Measurements from ENCODE around the gene GRIK3. TPM values are rescaled to one million over a fixed set of nuclear protein-coding genes. Genes with fewer than 3 reads are reported as not detected.

GRIK3 gene
- total RNA-seq, 1 donor from 2014 or later, result 2.3 TPM

GRCh38 chr1:36990928-36991327, 43.4 kb downstream of the GRIK3 start:
- Mint-ChIP-seq H3K36me3 (no peaks in the 10 kb centered on the region), H3K27me3 (peaks cover 36% of the 10 kb centered on the region), H3K27ac (no peak overlapping the region), H3K9me3 (no peaks in the 10 kb centered on the region), H3K4me3 (no peak overlapping the region), H3K4me1 (ENCODE audit: unreplicated experiment) (peaks cover 9% of the 10 kb centered on the region)
- no peak for DNase-seq (ENCODE audit: extremely low spot score, unreplicated experiment)
- no peak for TF ChIP-seq CTCF (conservative IDR thresholded peaks at IDR 0.05)

- Mint-ChIP-seq H3K4me1 (ENCODE audit: unreplicated experiment) (peaks cover 9% of the 10 kb centered on the region), H3K36me3 (no peaks in the 10 kb centered on the region), H3K27me3 (peaks cover 32% of the 10 kb centered on the region), H3K4me3 (no peak overlapping the region), H3K27ac (peak overlapping the region; percentile 32), H3K9me3 (no peaks in the 10 kb centered on the region)
- DNase-seq (ENCODE audit: extremely low spot score, unreplicated experiment), result no peak
- no peak for TF ChIP-seq CTCF (conservative IDR thresholded peaks at IDR 0.05)
Observed at GRCh38 chr1:36989241-36989640, 45.1 kb downstream of the GRIK3 start.

GRCh38 chr1:36988741-36989193, 45.5 kb downstream of the GRIK3 start:
- no peak for DNase-seq (ENCODE audit: extremely low spot score, unreplicated experiment)
- no peak overlapping the region for H3K4me3 Mint-ChIP-seq
- no peaks in the 10 kb centered on the region for H3K36me3 Mint-ChIP-seq
- TF ChIP-seq CTCF (conservative IDR thresholded peaks at IDR 0.05), result no peak
- H3K27ac Mint-ChIP-seq, result peak overlapping the region; percentile 32
- peaks cover 36% of the 10 kb centered on the region for H3K27me3 Mint-ChIP-seq
- H3K9me3 Mint-ChIP-seq, result no peaks in the 10 kb centered on the region
- H3K4me1 Mint-ChIP-seq (ENCODE audit: unreplicated experiment), result peaks cover 9% of the 10 kb centered on the region

GRCh38 chr1:36988321-36988720, 46.0 kb downstream of the GRIK3 start:
- TF ChIP-seq CTCF (conservative IDR thresholded peaks at IDR 0.05), result no peak
- Mint-ChIP-seq H3K4me1 (ENCODE audit: unreplicated experiment) (peaks cover 9% of the 10 kb centered on the region), H3K4me3 (no peak overlapping the region), H3K36me3 (no peaks in the 10 kb centered on the region), H3K27ac (no peak overlapping the region), H3K9me3 (no peaks in the 10 kb centered on the region), H3K27me3 (peaks cover 38% of the 10 kb centered on the region)
- no peak for DNase-seq (ENCODE audit: extremely low spot score, unreplicated experiment)

GRCh38 chr1:36987276-36987675, 47.0 kb downstream of the GRIK3 start:
- no peak for TF ChIP-seq CTCF (conservative IDR thresholded peaks at IDR 0.05)
- Mint-ChIP-seq H3K36me3 (no peaks in the 10 kb centered on the region), H3K27ac (no peak overlapping the region), H3K27me3 (peaks cover 40% of the 10 kb centered on the region), H3K4me1 (ENCODE audit: unreplicated experiment) (peaks cover 9% of the 10 kb centered on the region), H3K9me3 (no peaks in the 10 kb centered on the region), H3K4me3 (no peak overlapping the region)
- no peak for DNase-seq (ENCODE audit: extremely low spot score, unreplicated experiment)

All from type B pancreatic cell (in vitro differentiated cells).